IMR-90 (cell line): ENCODE results near the gene FOXO1. TPM values are rescaled to one million over a fixed set of nuclear protein-coding genes. Genes with fewer than 3 reads are reported as not detected.

Source experiments
- ATAC-seq: fragments of 200-7000 bp; cut with Tn5 transposase; 2 replicates; pipeline ENCODE4 v1.9.1; 2020; ENCODE audit warnings: low read depth, mild to moderate bottlenecking, moderate library complexity
- BruUV-seq: library from RNA; stranded (reverse); fragments of 400-500 nt; replicated peaks from 2 replicates; lab custom pipeline; 2021; lab: Mats Ljungman, UMichigan
- CTCF ChIA-PET: fragments of 300-600 bp; formaldehyde crosslinking; extraction: SDS; loops from one replicate; lab custom pipeline; 2021; ENCODE audit warnings: antibody characterized with exemption; lab: Yijun Ruan, JAX
- POLR2A ChIA-PET: fragments of 300-600 bp; sonication (Branson Sonifier 250); formaldehyde crosslinking; loops from one replicate; lab custom pipeline; 2022; ENCODE audit warnings: antibody characterized with exemption; ENCODE audit not compliant: unreplicated experiment; lab: Charles Lee
- DNase-seq: peaks from one replicate; pipeline ENCODE4 v3.0.0; 2013
- H2AFZ ChIP-seq: replicated peaks from 2 replicates; pipeline ENCODE3; 2013; ENCODE audit warnings: low read length, mild to moderate bottlenecking; ENCODE audit not compliant: poor library complexity
- H2AK5ac ChIP-seq: 2 replicates; pipeline ENCODE4 v1.6.1; 2013; ENCODE audit warnings: low read depth, low read length, inconsistent platforms
- H2AK9ac ChIP-seq: replicated peaks from 2 replicates; pipeline ENCODE3; 2013; ENCODE audit warnings: mild to moderate bottlenecking, low read depth, low read length, moderate library complexity; ENCODE audit not compliant: poor library complexity
- H2BK120ac ChIP-seq: 2 replicates; pipeline ENCODE4 v1.6.1; 2013; ENCODE audit warnings: low read depth, low read length, inconsistent platforms
- H2BK15ac ChIP-seq: 3 replicates; pipeline ENCODE4 v1.6.1; 2013; ENCODE audit warnings: low read depth, low read length, inconsistent platforms
- H2BK20ac ChIP-seq: 2 replicates; pipeline ENCODE4 v1.6.1; 2013; ENCODE audit warnings: low read depth, mild to moderate bottlenecking, inconsistent platforms, low read length, moderate library complexity
- H2BK5ac ChIP-seq: 2 replicates; pipeline ENCODE4 v1.6.1; 2013; ENCODE audit warnings: mild to moderate bottlenecking, low read depth, low read length, inconsistent platforms; ENCODE audit not compliant: poor library complexity, severe bottlenecking
- H3K14ac ChIP-seq: replicated peaks from 2 replicates; pipeline ENCODE4 v1.6.1; 2013; ENCODE audit warnings: low read depth, low read length, inconsistent platforms
- H3K18ac ChIP-seq: 2 replicates; pipeline ENCODE4 v1.6.1; 2013; ENCODE audit warnings: low read depth, low read length, control low read depth
- H3K23ac ChIP-seq: 2 replicates; pipeline ENCODE4 v1.6.1; 2013; ENCODE audit warnings: low read depth, low read length, inconsistent platforms
- H3K27ac ChIP-seq: 2 replicates; pipeline ENCODE4 v1.5.1; 2013; ENCODE audit warnings: mild to moderate bottlenecking, control low read depth, low read length; ENCODE audit not compliant: insufficient read depth
- H3K27me3 ChIP-seq: 2 replicates; pipeline ENCODE4 v1.6.1; 2013; ENCODE audit warnings: low read length; ENCODE audit not compliant: control insufficient read depth, insufficient read depth
- H3K36me3 ChIP-seq: 2 replicates; pipeline ENCODE4 v1.6.1; 2013; ENCODE audit warnings: low read length, mixed read lengths; ENCODE audit not compliant: control insufficient read depth, insufficient read depth
- H3K4ac ChIP-seq: 2 replicates; pipeline ENCODE4 v1.6.1; 2013; ENCODE audit warnings: low read depth, low read length, inconsistent platforms
- H3K4me1 ChIP-seq: 2 replicates; pipeline ENCODE4 v1.6.1; 2013; ENCODE audit warnings: low read length, mixed read lengths; ENCODE audit not compliant: control insufficient read depth, insufficient read depth
- H3K4me2 ChIP-seq: 2 replicates; pipeline ENCODE4 v1.6.1; 2013; ENCODE audit warnings: low read depth, mild to moderate bottlenecking, control low read depth, low read length, moderate library complexity
- H3K4me3 ChIP-seq: 2 replicates; pipeline ENCODE4 v1.5.1; 2013; ENCODE audit warnings: low read depth, mild to moderate bottlenecking, control low read depth, low read length, moderate library complexity; ENCODE audit not compliant: insufficient read depth
- H3K56ac ChIP-seq: 2 replicates; pipeline ENCODE4 v1.6.1; 2013; ENCODE audit warnings: low read length, inconsistent platforms; ENCODE audit not compliant: insufficient read depth; ENCODE audit errors: extremely low read depth
- H3K79me1 ChIP-seq, 2 experiments: 2 replicates each; pipeline ENCODE4 v1.6.1; 2013; ENCODE audit warnings: low read length in 2 of 2, inconsistent platforms in 1 of 2, low read depth in 1 of 2
- H3K9ac ChIP-seq: 2 replicates; pipeline ENCODE4 v1.6.1; 2013; ENCODE audit warnings: low read depth, low read length, control low read depth
- H3K9me1 ChIP-seq: 2 replicates; pipeline ENCODE4 v1.6.1; 2013; ENCODE audit warnings: low read length, inconsistent platforms; ENCODE audit not compliant: insufficient read depth
- H3K9me3 ChIP-seq: 2 replicates; pipeline ENCODE4 v1.6.1; 2013; ENCODE audit warnings: low read length; ENCODE audit not compliant: control insufficient read depth, insufficient read depth
- H4K20me1 ChIP-seq: 2 replicates; pipeline ENCODE4 v1.6.1; 2013; ENCODE audit warnings: low read length, inconsistent platforms; ENCODE audit not compliant: insufficient read depth
- H4K5ac ChIP-seq: 2 replicates; pipeline ENCODE4 v1.6.1; 2013; ENCODE audit warnings: mild to moderate bottlenecking, low read depth, low read length, control low read depth
- H4K8ac ChIP-seq, 2 experiments: 2 replicates each; pipeline ENCODE4 v1.6.1; 2013; ENCODE audit warnings: low read depth in 2 of 2, low read length in 2 of 2, control low read depth in 1 of 2, inconsistent platforms in 1 of 2
- H4K91ac ChIP-seq: 2 replicates; pipeline ENCODE4 v1.6.1; 2013; ENCODE audit warnings: low read depth, low read length, inconsistent platforms; ENCODE audit not compliant: insufficient read depth
- BHLHE40 ChIP-seq: fragments of 150-350 bp; IDR thresholded peaks from 2 replicates; pipeline ENCODE4 v1.6.1; 2016; ENCODE audit warnings: mild to moderate bottlenecking, low read depth, low read length
- FOS ChIP-seq: fragments of 150-350 bp; IDR thresholded peaks from 2 replicates; pipeline ENCODE4 v1.6.1; 2016; ENCODE audit warnings: low read depth, low read length
- MAFK ChIP-seq: IDR thresholded peaks from 2 replicates; pipeline ENCODE4 v1.6.1; 2012; ENCODE audit warnings: low read depth, low read length, improper control_type of control experiment
- POLR2A ChIP-seq: IDR thresholded peaks from 2 replicates; pipeline ENCODE4 v1.6.1; 2012; ENCODE audit warnings: mild to moderate bottlenecking, low read depth, low read length
- RAD21 ChIP-seq: IDR thresholded peaks from 2 replicates; pipeline ENCODE4 v1.6.1; 2012; ENCODE audit warnings: low read length, improper control_type of control experiment
- USF2 ChIP-seq: fragments of 150-350 bp; IDR thresholded peaks from 2 replicates; pipeline ENCODE4 v1.6.1; 2017; ENCODE audit warnings: mild to moderate bottlenecking, antibody characterized with exemption, low read length, low read depth
- WGBS, 2 experiments: methylation state at CpG; one replicate each; pipeline versions ENCODE4 v1.1.5 to v1.1.7; 2013; ENCODE audit warnings: missing lambda C conversion rate in 2 of 2; ENCODE audit not compliant: insufficient read length in 1 of 2; ENCODE audit errors: extremely low coverage in 2 of 2; 5-methylcytosine and 5-hydroxymethylcytosine counted together
- dilution Hi-C: fragments of 300-500 bp; cut with HindIII; formaldehyde crosslinking; loops from one replicate; pipeline ENCODE4 v1.14.3; 2018; ENCODE audit warnings: low sequenced_read_pairs; ENCODE audit not compliant: unreplicated experiment
- in situ Hi-C: fragments of 300-500 bp; cut with MboI; formaldehyde crosslinking; loops from 3 replicates; pipeline ENCODE4 v1.14.3; 2019; ENCODE audit warnings: low sequenced_read_pairs, inconsistent platforms, mixed read lengths
- intact Hi-C: fragments of 100-400 bp; cut with micrococcal nuclease; formaldehyde crosslinking; loops from 2 replicates; pipeline ENCODE4 v1.10.0; 2022
- polyA plus RNA-seq, 3 experiments: library from polyadenylated mRNA; depleted of rRNA; stranded (reverse); fragments of >200 nt; gene quantifications; 2 replicates each; pipeline ENCODE4 v1.2.3, GENCODE V29; 2012; ENCODE audit warnings: low replicate concordance in 1 of 3
- total RNA-seq: library from RNA; depleted of rRNA; stranded (reverse); fragments of >200 nt; gene quantifications from 2 replicates; pipeline ENCODE4 v1.2.3, GENCODE V29; 2012

FOXO1 gene
- total and polyA plus RNA-seq, 2 of the 4 experiments (the other 2 are of a cell fraction): 0.12 to 0.18 TPM

- no peak overlapping the region for H3K4me3 ChIP-seq
- no peak overlapping the region for H2BK15ac ChIP-seq
- H3K4me2 ChIP-seq: no peak overlapping the region
- no peak overlapping the region for H3K4ac ChIP-seq
- H3K18ac ChIP-seq: no peak overlapping the region
- CTCF ChIA-PET: no interaction called here
- no peaks in the 10 kb centered on the region for H3K4me1 ChIP-seq
- H3K36me3 ChIP-seq: no peaks in the 10 kb centered on the region
- H2BK120ac ChIP-seq: no peak overlapping the region
- intact Hi-C loops (no loop called here), in situ Hi-C loops (no loop called here), dilution Hi-C loops (no loop called here)
- no peaks in the 10 kb centered on the region for H4K20me1 ChIP-seq
- no peak for DNase-seq
- H4K8ac ChIP-seq: no peak overlapping the region
- no peak overlapping the region for H2BK20ac ChIP-seq
- TF ChIP-seq USF2 (no peak), BHLHE40 (no peak), MAFK (no peak), RAD21 (no peak), POLR2A (no peak), FOS (no peak)
- no peak overlapping the region for H3K9ac ChIP-seq
- no peak overlapping the region for H3K14ac ChIP-seq
- no peaks in the 10 kb centered on the region for H3K9me1 ChIP-seq
- no peak overlapping the region for H2BK5ac ChIP-seq
- no peaks in the 10 kb centered on the region for H3K9me3 ChIP-seq
- no peak overlapping the region for H3K23ac ChIP-seq
- no peak overlapping the region for H4K5ac ChIP-seq
- peaks cover 2% of the 10 kb centered on the region for H3K27me3 ChIP-seq
- no peak for ATAC-seq
- POLR2A ChIA-PET: no interaction called here
- no peak overlapping the region for H3K27ac ChIP-seq
- no peak overlapping the region for H2AFZ ChIP-seq
- no peak overlapping the region for H4K91ac ChIP-seq
- H3K79me1 ChIP-seq: no peaks in the 10 kb centered on the region
- H2AK9ac ChIP-seq: no peak overlapping the region
- H2AK5ac ChIP-seq: no peak overlapping the region
- WGBS, 2 experiments: 73% methylated on average over 7 of the region's 9 CpGs; no CpG with 5 or more reads in 1 of the 2 experiments
- BruUV-seq: no TSS peak
- no peak overlapping the region for H3K56ac ChIP-seq
Measured at GRCh38 chr13:40559915-40560314, 106.5 kb downstream of the FOXO1 start.
